Peyer's patch (tissue), 4 donors: ENCODE results near the gene MLST8.

Source experiments
- POLR2A ChIP-seq, 2 donors: fragments of 450-650 bp; IDR thresholded peaks; one replicate each; pipeline ENCODE4 v1.5.1; 2017; ENCODE audit warnings: antibody characterized with exemption in 2 of 2, mild to moderate bottlenecking in 2 of 2, moderate library complexity in 2 of 2
- TF ChIP-seq, protein P1 (sequence below), 6 experiments: fragments of 450-650 bp in 4 of 6; fragments of 200-600 bp in 2 of 6; sonication (generic) in 1 of 6; IDR thresholded peaks; one replicate each; pipeline ENCODE4 v1.5.1; 2017 to 2019; ENCODE audit warnings: antibody characterized with exemption in 6 of 6, mild to moderate bottlenecking in 3 of 6, moderate library complexity in 1 of 6

DNA sequence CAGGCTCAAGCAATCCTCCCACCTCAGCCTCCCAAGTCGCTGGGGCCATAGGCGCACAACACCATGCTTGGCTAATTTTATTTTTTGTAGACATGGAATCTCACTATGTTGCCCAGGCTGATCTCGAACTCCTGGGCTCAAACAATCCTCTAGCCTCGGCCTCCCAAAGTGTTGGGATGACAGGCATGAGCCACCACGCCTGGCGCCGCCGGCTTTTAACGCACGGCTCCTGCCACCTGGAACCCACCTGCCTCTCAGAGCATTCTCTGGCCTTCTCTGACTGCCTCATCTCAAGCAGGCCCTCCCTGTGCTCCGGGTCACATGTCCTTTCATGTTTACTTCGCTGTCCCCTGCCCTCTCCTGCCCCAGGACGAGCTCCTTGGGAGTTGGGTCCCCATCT, 19.2 kb upstream of the MLST8 start:
- TF ChIP-seq, protein P1, sequence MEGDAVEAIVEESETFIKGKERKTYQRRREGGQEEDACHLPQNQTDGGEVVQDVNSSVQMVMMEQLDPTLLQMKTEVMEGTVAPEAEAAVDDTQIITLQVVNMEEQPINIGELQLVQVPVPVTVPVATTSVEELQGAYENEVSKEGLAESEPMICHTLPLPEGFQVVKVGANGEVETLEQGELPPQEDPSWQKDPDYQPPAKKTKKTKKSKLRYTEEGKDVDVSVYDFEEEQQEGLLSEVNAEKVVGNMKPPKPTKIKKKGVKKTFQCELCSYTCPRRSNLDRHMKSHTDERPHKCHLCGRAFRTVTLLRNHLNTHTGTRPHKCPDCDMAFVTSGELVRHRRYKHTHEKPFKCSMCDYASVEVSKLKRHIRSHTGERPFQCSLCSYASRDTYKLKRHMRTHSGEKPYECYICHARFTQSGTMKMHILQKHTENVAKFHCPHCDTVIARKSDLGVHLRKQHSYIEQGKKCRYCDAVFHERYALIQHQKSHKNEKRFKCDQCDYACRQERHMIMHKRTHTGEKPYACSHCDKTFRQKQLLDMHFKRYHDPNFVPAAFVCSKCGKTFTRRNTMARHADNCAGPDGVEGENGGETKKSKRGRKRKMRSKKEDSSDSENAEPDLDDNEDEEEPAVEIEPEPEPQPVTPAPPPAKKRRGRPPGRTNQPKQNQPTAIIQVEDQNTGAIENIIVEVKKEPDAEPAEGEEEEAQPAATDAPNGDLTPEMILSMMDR (IDR thresholded peaks at IDR 0.05), result no peak
- no peak for TF ChIP-seq POLR2A (IDR thresholded peaks at IDR 0.05)
